Measurements from ENCODE around the gene SASH1. TPM values are rescaled to one million over a fixed set of nuclear protein-coding genes. Genes with fewer than 3 reads are reported as not detected.

The SASH1 gene
- total RNA-seq, 2 donors from 2014 or later: 14.9 to 16.4 TPM

DNA sequence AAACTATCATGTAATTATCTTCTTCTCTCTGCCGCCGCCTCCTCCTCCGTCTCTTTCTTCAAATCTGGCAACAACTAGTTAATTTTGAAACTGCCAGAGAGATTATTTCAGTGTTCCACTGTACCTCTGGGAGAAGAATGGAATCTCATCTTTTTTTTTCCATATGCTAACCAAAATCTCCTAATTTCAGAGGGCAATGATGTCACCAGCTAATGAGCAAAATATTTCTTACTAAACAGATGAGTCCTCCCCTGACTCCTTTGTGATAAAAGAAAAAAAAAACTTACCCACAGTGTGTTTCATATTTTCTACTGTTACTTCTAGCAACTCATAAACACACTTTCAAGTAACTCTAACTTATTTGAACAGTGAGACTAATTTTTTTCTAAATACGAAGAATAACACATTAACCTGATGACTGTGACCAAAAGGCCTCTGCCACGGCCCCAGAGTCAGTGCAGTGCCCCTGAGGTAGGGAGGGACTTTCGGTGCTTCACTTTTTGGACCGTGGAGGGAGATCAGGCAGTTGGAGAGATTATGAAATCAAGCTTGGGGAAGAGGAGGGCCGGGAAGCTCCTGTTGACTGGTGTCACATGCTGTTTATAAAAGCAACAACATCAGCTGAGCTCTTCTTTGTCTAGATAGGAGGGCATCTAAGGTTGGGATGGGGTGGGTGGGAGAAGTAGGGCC lies 159.6 kb downstream of the SASH1 start:
- H3K9me3 ChIP-seq: no peaks in the 10 kb centered on the region
- no peaks in the 10 kb centered on the region for H3K4me1 ChIP-seq
- DNase-seq: no peak
- intact Hi-C loops (cut with DNase I): no loop called here
- H3K36me3 ChIP-seq: no peaks in the 10 kb centered on the region
- H3K4me3 ChIP-seq: no peak overlapping the region
- TF ChIP-seq, protein P1, sequence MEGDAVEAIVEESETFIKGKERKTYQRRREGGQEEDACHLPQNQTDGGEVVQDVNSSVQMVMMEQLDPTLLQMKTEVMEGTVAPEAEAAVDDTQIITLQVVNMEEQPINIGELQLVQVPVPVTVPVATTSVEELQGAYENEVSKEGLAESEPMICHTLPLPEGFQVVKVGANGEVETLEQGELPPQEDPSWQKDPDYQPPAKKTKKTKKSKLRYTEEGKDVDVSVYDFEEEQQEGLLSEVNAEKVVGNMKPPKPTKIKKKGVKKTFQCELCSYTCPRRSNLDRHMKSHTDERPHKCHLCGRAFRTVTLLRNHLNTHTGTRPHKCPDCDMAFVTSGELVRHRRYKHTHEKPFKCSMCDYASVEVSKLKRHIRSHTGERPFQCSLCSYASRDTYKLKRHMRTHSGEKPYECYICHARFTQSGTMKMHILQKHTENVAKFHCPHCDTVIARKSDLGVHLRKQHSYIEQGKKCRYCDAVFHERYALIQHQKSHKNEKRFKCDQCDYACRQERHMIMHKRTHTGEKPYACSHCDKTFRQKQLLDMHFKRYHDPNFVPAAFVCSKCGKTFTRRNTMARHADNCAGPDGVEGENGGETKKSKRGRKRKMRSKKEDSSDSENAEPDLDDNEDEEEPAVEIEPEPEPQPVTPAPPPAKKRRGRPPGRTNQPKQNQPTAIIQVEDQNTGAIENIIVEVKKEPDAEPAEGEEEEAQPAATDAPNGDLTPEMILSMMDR (IDR thresholded peaks at IDR 0.05): no peak
- no peaks in the 10 kb centered on the region for H3K27me3 ChIP-seq
- no peak overlapping the region for H3K27ac ChIP-seq
- H3K9ac ChIP-seq (ENCODE audit: low read depth in 2 of 2, low read length in 2 of 2): no peak overlapping the region

GRCh38 chr6:148502773-148503135 lies 160.1 kb downstream of the SASH1 start:
- TF ChIP-seq, protein P1 (IDR thresholded peaks at IDR 0.05): no peak
- no peak for DNase-seq
- Histone ChIP-seq H3K4me1 (no peaks in the 10 kb centered on the region), H3K27ac (no peak overlapping the region), H3K36me3 (no peaks in the 10 kb centered on the region), H3K9me3 (no peaks in the 10 kb centered on the region), H3K9ac (ENCODE audit: low read depth in 2 of 2, low read length in 2 of 2) (no peak overlapping the region), H3K4me3 (no peak overlapping the region), H3K27me3 (no peaks in the 10 kb centered on the region)
- intact Hi-C loops (cut with DNase I): no loop called here

DNA sequence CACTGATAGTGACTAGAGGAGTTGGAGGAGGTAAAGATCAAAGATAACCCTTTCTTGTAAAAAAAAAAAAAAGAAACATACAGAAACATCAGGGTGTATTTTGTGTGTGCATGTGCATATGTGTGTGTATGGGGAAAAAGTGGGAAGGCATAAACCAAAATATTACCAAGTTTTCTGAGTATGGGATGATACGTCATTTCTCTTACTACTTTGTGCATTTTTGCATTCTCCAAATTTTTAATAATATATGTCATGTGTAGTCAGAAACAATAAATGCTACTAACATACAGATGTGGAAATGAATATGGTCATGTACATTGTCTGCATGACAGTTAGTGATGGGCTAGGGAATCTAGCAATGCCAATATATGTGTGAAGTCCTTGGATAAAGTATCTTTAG lies 161.1 kb downstream of the SASH1 start:
- H3K36me3 ChIP-seq: no peaks in the 10 kb centered on the region
- no peak for DNase-seq
- H3K9ac ChIP-seq (ENCODE audit: low read depth in 2 of 2, low read length in 2 of 2): no peak overlapping the region
- no peaks in the 10 kb centered on the region for H3K9me3 ChIP-seq
- no peak overlapping the region for H3K27ac ChIP-seq
- no peak overlapping the region for H3K4me3 ChIP-seq
- TF ChIP-seq, protein P1 (IDR thresholded peaks at IDR 0.05): no peak
- H3K27me3 ChIP-seq: no peaks in the 10 kb centered on the region
- H3K4me1 ChIP-seq: no peaks in the 10 kb centered on the region
- intact Hi-C loops (cut with DNase I): no loop called here

GRCh38 chr6:148507774-148508173 lies 165.1 kb downstream of the SASH1 start:
- Histone ChIP-seq H3K4me1 (no peaks in the 10 kb centered on the region), H3K27me3 (no peaks in the 10 kb centered on the region), H3K9ac (ENCODE audit: low read depth in 2 of 2, low read length in 2 of 2) (peak overlapping the region in 1 of 2 donors; percentile 53), H3K27ac (peak overlapping the region; percentile 63), H3K36me3 (no peaks in the 10 kb centered on the region), H3K4me3 (no peak overlapping the region), H3K9me3 (no peaks in the 10 kb centered on the region)
- DNase-seq: no peak
- intact Hi-C loops (cut with DNase I): no loop called here
- TF ChIP-seq, protein P1 (IDR thresholded peaks at IDR 0.05): no peak

GRCh38 chr6:148508401-148509041 lies 165.9 kb downstream of the SASH1 start:
- Histone ChIP-seq H3K9ac (ENCODE audit: low read depth in 2 of 2, low read length in 2 of 2) (peak overlapping the region; percentile 40 to 53), H3K9me3 (no peaks in the 10 kb centered on the region), H3K27me3 (no peaks in the 10 kb centered on the region), H3K4me1 (no peaks in the 10 kb centered on the region), H3K27ac (peak overlapping the region; percentile 63), H3K36me3 (no peaks in the 10 kb centered on the region), H3K4me3 (peak overlapping the region; percentile 12)
- intact Hi-C loops (cut with DNase I): no loop called here
- TF ChIP-seq, protein P1 (IDR thresholded peaks at IDR 0.05): no peak
- DNase-seq: no peak
